ENCODE results near the gene RPTN.

RPTN gene

DNA sequence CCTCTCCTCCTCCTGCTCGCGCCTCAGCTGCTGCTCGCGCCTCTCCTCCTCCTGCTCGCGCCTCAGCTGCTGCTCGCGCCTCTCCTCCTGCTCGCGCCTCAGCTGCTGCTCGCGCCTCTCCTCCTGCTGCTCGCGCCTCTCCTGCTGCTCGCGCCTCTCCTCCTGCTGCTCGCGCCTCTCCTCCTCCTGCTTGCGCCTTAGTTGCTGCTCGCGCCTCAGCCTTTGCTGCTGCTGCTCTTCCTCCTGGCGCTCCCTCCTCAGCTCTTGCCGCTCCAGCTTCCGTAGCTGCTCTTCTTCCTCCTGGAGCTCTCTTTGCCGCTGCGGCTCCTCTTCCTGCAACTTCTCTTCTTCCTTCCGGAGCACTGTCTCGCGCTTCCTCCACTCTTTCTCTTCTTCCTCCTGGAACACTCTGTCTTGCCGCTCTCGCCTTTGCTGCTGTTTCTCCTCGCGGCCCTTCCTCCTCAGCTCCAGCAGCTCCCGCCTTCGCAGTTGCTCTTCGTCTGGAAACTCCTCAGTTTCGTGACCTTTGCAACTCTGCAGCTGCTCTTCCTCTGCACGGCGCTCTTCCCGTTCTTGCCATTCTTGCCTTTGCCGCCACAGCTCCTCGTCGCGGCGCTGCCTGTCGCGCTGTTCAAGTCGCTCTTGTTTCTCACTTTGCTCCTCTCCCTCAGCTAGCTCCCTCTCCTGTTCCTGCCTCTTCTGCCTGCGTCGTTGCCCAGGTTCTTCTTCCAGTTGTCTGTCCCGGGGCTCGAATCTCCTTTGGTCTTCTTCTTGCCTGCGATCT is 46.7 kb downstream of the RPTN start:
- TF ChIP-seq CTCF (IDR thresholded peaks at IDR 0.05; ENCODE audit: low read depth, low read length, missing control alignments) = no peak
- H3K4me3 ChIP-seq (ENCODE audit: low read depth, low read length) = peak overlapping the region; percentile 34
- DNase-seq (ENCODE audit: low read depth) = no peak

GRCh38 chr1:152111515-152111968 is 47.5 kb downstream of the RPTN start:
- no peak for TF ChIP-seq CTCF (IDR thresholded peaks at IDR 0.05; ENCODE audit: low read depth, low read length, missing control alignments)
- DNase-seq (ENCODE audit: low read depth) = no peak
- peak overlapping the region; percentile 55 for H3K4me3 ChIP-seq (ENCODE audit: low read depth, low read length)

GRCh38 chr1:152110860-152111514 is 48.0 kb downstream of the RPTN start:
- peak overlapping the region; percentile 55 for H3K4me3 ChIP-seq (ENCODE audit: low read depth, low read length)
- DNase-seq (ENCODE audit: low read depth) = no peak
- no peak for TF ChIP-seq CTCF (IDR thresholded peaks at IDR 0.05; ENCODE audit: low read depth, low read length, missing control alignments)

DNA sequence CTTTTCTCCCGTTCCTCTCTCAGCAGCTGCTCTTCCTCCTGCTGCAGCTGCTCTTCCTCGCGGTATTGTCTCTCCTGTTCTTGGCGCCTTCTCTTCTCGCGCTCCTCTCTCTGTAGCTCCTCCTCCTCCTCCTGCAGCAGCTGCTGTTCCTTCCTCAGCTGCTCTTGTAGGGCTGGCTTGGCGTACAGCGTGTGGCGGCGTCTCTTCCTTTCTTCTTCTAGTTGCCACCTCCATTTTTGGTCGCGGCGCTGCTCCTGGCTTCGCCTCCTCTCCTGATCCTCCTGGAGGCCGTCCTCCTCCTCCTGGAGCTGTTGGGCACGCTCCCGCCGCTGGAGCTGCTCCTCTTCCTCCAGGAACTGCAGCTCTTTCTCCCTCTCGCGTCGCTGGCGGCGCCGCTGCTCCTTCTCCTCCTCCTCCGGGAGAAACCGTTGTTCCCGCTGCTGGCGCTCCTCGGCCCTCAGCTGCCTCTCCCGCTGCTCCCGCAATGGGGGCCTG is 48.6 kb downstream of the RPTN start:
- no peak for TF ChIP-seq CTCF (IDR thresholded peaks at IDR 0.05; ENCODE audit: low read depth, low read length, missing control alignments)
- DNase-seq (ENCODE audit: low read depth) = no peak
- H3K4me3 ChIP-seq (ENCODE audit: low read depth, low read length) = peak overlapping the region; percentile 55

DNA sequence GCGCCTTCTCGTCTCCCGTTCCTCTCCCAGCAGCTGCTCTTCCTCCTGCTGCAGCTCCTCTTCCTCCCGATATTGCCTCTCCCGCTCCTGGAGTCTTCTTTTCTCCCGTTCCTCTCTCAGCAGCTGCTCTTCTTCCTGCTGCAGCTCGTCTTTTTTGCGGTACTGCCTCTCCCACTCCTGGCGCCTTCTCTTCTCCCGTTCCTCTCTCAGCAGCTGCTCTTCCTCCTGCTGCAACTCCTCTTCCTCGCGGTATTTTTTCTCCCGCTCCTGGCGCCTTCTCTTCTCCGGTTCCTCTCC is 49.1 kb downstream of the RPTN start:
- H3K4me3 ChIP-seq (ENCODE audit: low read depth, low read length) = peak overlapping the region; percentile 55
- no peak for TF ChIP-seq CTCF (IDR thresholded peaks at IDR 0.05; ENCODE audit: low read depth, low read length, missing control alignments)
- no peak for DNase-seq (ENCODE audit: low read depth)

DNA sequence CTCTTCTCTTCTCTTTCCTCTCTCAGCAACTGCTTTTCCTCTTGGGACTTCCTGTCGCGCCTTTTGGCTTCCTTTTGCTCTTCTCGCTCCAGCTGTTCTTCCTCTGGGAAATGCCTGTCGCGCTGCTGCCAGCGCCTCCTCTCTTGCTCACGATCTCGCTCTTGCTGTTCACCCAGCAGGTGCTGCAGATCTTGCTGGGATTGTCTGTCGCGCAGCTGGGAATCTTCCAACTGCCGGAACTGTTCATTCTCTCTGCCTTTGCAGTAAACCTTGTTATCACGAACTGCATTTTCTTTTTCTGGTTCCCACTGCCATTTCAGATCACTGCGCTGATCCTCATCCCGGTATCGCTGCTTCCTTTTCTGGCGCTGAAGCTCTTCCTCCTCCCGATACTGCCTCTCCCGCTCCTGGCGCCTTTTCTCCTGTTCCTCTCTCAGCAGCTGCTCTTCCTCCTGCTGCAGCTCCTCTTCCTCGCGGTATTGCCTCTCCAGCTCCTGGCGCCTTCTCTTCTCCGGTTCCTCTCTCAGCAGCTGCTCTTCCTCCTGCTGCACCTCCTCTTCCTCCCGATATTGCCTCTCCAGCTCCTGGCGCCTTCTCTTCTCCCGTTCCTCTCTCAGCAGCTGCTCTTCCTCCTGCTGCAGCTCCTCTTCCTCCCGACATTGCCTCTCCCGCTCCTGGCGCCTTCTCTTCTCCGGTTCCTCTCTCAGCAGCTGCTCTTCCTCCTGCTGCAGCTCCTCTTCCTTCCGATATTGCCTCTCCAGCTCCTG is 49.6 kb downstream of the RPTN start:
- peak overlapping the region; percentile 55; the same call in 1 of the 2 replicates for H3K4me3 ChIP-seq (ENCODE audit: low read depth, low read length)
- TF ChIP-seq CTCF (IDR thresholded peaks at IDR 0.05; ENCODE audit: low read depth, low read length, missing control alignments) = no peak
- DNase-seq (ENCODE audit: low read depth) = no peak
